GM12878 (cell line): Measurements from ENCODE around the gene RSPRY1. TPM values are rescaled to one million over a fixed set of nuclear protein-coding genes. Genes with fewer than 3 reads are reported as not detected.

Experiments
- CHD1 ChIP-seq: IDR thresholded peaks from 2 replicates; pipeline ENCODE4 v1.6.1; 2012; ENCODE audit warnings: low read depth, low read length, improper control_type of control experiment
- ESRRA ChIP-seq: IDR thresholded peaks from 2 replicates; pipeline ENCODE4 v1.6.1; 2012; ENCODE audit warnings: mild to moderate bottlenecking, low read length, improper control_type of control experiment
- EZH2 ChIP-seq: IDR thresholded peaks from 2 replicates; pipeline ENCODE4 v1.6.1; 2012; ENCODE audit warnings: low read depth, mild to moderate bottlenecking, control low read depth, inconsistent platforms, low read length, borderline replicate concordance; ENCODE audit not compliant: control insufficient read depth
- FOXK2 ChIP-seq: fragments of 450-650 bp; IDR thresholded peaks from 2 replicates; pipeline ENCODE4 v1.6.1; 2017; ENCODE audit warnings: mild to moderate bottlenecking, moderate library complexity
- GABPA ChIP-seq: IDR thresholded peaks from 2 replicates; pipeline ENCODE4 v1.6.1; 2014; ENCODE audit warnings: antibody characterized with exemption, low read depth, mild to moderate bottlenecking, inconsistent platforms
- HCFC1 ChIP-seq: fragments of 150-350 bp; IDR thresholded peaks from 2 replicates; pipeline ENCODE4 v1.6.1; 2014; ENCODE audit warnings: low read length
- HDAC2 ChIP-seq: fragments of 200-600 bp; sonication (generic); IDR thresholded peaks from 2 replicates; pipeline ENCODE4 v1.6.1; 2017
- JUNB ChIP-seq: IDR thresholded peaks from 2 replicates; pipeline ENCODE4 v1.6.1; 2016; ENCODE audit warnings: antibody characterized with exemption, mild to moderate bottlenecking
- MEF2A ChIP-seq: IDR thresholded peaks from 2 replicates; pipeline ENCODE4 v1.6.1; 2011; ENCODE audit warnings: low read depth, mild to moderate bottlenecking, low read length, moderate library complexity; ENCODE audit not compliant: insufficient read depth
- MEF2B ChIP-seq: fragments of 450-650 bp; IDR thresholded peaks from 2 replicates; pipeline ENCODE4 v1.6.1; 2018; ENCODE audit warnings: mild to moderate bottlenecking, moderate library complexity; ENCODE audit not compliant: partially characterized antibody, poor library complexity, severe bottlenecking
- MTA2 ChIP-seq: fragments of 450-650 bp; IDR thresholded peaks from 2 replicates; pipeline ENCODE4 v1.6.1; 2016; ENCODE audit warnings: low read depth, mild to moderate bottlenecking, moderate library complexity
- NFYB ChIP-seq: IDR thresholded peaks from 2 replicates; pipeline ENCODE4 v1.6.1; 2011; ENCODE audit warnings: low read depth, mild to moderate bottlenecking, low read length, improper control_type of control experiment, moderate library complexity; ENCODE audit not compliant: insufficient read depth
- ZNF207 ChIP-seq: fragments of 450-650 bp; IDR thresholded peaks from 2 replicates; pipeline ENCODE4 v1.6.1; 2014; ENCODE audit warnings: antibody characterized with exemption, mild to moderate bottlenecking, borderline replicate concordance
- polyA plus RNA-seq, 11 experiments: library from polyadenylated mRNA; depleted of rRNA in 4 of 11; unstranded in 6 of 11; stranded (reverse) in 5 of 11; fragments of >200 nt; fragmentation: Nextera tagmentation in 4 of 11; fragmentation: Illumina TruSeq in 1 of 11; extraction: Ambion mirVana in 4 of 11; extraction: Trizol in 1 of 11; gene quantifications; 1 replicate in 1 of 11; 2 replicates in 10 of 11; pipeline versions ENCODE4 v1.2.1 to v1.2.3, GENCODE V29; 2011 to 2016; ENCODE audit warnings: inconsistent platforms in 2 of 11, missing spikeins in 2 of 11, low read depth in 1 of 11
- total RNA-seq, 4 experiments: library from RNA; depleted of rRNA in 3 of 4; stranded (reverse); fragments of >200 nt in 3 of 4; fragmentation: Illumina TruSeq in 1 of 4; extraction: Trizol in 1 of 4; gene quantifications; 2 replicates each; pipeline versions ENCODE4 v1.2.1 to v1.2.3, GENCODE V29; 2013 to 2021
- TF ChIP-seq, protein P1 (sequence below): fragments of 450-650 bp; IDR thresholded peaks from 2 replicates; pipeline ENCODE4 v1.6.1; 2018; ENCODE audit warnings: borderline replicate concordance, mild to moderate bottlenecking; ENCODE audit not compliant: partially characterized antibody
- TF ChIP-seq, protein P2 (sequence below): fragments of 450-650 bp; IDR thresholded peaks from 2 replicates; pipeline ENCODE4 v1.6.1; 2014; ENCODE audit warnings: mild to moderate bottlenecking
- TF ChIP-seq, protein P3 (sequence below): IDR thresholded peaks from 2 replicates; pipeline ENCODE4 v1.6.1; 2011; ENCODE audit warnings: low read depth, mild to moderate bottlenecking, low read length, moderate library complexity, borderline replicate concordance; ENCODE audit errors: extremely low read depth
- TF ChIP-seq, protein P4 (sequence below): fragments of 450-650 bp; IDR thresholded peaks from 2 replicates; pipeline ENCODE4 v1.6.1; 2017; ENCODE audit warnings: mild to moderate bottlenecking, moderate library complexity

Gene RSPRY1
- total and polyA plus RNA-seq, 10 of the 15 experiments (the other 5 are each of a cell fraction or from before 2014, with no cell fraction given), result 18.5 to 57.0 (median 41.2) TPM

DNA sequence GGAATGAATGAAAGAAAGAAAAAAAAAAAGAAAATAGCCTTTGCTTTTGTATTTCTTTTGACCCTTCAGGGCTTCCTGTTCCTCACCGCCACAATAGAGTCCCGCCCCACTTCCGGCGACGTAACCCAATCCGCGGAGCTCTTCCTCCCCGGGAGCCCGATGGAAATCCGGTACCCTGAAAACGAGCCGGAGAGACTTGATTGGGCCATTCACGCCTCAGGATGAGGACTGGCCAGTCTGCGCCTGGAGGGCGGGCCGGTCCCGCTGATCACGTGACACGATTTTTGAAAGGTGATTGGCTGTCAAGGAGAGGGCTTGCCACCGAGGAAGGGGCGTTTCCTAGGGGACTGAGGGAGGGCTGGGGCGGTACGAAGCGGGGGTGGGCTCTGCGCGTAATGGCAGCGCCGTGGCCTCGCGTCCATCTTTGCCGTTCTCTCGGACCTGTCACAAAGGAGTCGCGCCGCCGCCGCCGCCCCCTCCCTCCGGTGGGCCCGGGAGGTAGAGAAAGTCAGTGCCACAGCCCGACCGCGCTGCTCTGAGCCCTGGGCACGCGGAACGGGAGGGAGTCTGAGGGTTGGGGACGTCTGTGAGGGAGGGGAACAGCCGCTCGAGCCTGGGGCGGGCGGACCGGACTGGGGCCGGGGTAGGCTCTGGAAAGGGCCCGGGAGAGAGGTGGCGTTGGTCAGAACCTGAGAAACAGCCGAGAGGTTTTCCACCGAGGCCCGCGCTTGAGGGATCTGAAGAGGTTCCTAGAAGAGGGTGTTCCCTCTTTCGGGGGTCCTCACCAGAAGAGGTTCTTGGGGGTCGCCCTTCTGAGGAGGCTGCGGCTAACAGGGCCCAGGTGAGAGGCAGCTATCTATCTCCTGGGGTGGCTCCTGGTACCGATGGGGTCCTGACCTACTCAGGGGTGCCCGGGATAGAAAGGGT lies at the start of gene RSPRY1, which contains the start of gene PSME3IP1 (continued):
- TF ChIP-seq ZNF207 (no peak), MEF2A (no peak), MTA2 (no peak), GABPA (peak; percentile 96), HDAC2 (no peak), CHD1 (0 out of 2 replicates have a peak, but pooled peaks have one; percentile 40), FOXK2 (peak; percentile 38), HCFC1 (peak; percentile 55), EZH2 (no peak), MEF2B (peak; percentile 59), NFYB (peak; percentile 96), ESRRA (no peak), JUNB (no peak)
- TF ChIP-seq, protein P1, sequence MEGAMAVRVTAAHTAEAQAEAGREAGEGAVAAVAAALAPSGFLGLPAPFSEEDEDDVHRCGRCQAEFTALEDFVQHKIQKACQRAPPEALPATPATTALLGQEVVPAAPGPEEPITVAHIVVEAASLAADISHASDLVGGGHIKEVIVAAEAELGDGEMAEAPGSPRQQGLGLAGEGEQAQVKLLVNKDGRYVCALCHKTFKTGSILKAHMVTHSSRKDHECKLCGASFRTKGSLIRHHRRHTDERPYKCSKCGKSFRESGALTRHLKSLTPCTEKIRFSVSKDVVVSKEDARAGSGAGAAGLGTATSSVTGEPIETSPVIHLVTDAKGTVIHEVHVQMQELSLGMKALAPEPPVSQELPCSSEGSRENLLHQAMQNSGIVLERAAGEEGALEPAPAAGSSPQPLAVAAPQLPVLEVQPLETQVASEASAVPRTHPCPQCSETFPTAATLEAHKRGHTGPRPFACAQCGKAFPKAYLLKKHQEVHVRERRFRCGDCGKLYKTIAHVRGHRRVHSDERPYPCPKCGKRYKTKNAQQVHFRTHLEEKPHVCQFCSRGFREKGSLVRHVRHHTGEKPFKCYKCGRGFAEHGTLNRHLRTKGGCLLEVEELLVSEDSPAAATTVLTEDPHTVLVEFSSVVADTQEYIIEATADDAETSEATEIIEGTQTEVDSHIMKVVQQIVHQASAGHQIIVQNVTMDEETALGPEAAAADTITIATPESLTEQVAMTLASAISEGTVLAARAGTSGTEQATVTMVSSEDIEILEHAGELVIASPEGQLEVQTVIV, result peak; percentile 49
- TF ChIP-seq, protein P2, sequence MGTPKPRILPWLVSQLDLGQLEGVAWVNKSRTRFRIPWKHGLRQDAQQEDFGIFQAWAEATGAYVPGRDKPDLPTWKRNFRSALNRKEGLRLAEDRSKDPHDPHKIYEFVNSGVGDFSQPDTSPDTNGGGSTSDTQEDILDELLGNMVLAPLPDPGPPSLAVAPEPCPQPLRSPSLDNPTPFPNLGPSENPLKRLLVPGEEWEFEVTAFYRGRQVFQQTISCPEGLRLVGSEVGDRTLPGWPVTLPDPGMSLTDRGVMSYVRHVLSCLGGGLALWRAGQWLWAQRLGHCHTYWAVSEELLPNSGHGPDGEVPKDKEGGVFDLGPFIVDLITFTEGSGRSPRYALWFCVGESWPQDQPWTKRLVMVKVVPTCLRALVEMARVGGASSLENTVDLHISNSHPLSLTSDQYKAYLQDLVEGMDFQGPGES, result peak; percentile 85
- TF ChIP-seq, protein P3, sequence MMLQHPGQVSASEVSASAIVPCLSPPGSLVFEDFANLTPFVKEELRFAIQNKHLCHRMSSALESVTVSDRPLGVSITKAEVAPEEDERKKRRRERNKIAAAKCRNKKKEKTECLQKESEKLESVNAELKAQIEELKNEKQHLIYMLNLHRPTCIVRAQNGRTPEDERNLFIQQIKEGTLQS, result peak; percentile 48; the same call in 1 of the 2 replicates
- TF ChIP-seq, protein P4, sequence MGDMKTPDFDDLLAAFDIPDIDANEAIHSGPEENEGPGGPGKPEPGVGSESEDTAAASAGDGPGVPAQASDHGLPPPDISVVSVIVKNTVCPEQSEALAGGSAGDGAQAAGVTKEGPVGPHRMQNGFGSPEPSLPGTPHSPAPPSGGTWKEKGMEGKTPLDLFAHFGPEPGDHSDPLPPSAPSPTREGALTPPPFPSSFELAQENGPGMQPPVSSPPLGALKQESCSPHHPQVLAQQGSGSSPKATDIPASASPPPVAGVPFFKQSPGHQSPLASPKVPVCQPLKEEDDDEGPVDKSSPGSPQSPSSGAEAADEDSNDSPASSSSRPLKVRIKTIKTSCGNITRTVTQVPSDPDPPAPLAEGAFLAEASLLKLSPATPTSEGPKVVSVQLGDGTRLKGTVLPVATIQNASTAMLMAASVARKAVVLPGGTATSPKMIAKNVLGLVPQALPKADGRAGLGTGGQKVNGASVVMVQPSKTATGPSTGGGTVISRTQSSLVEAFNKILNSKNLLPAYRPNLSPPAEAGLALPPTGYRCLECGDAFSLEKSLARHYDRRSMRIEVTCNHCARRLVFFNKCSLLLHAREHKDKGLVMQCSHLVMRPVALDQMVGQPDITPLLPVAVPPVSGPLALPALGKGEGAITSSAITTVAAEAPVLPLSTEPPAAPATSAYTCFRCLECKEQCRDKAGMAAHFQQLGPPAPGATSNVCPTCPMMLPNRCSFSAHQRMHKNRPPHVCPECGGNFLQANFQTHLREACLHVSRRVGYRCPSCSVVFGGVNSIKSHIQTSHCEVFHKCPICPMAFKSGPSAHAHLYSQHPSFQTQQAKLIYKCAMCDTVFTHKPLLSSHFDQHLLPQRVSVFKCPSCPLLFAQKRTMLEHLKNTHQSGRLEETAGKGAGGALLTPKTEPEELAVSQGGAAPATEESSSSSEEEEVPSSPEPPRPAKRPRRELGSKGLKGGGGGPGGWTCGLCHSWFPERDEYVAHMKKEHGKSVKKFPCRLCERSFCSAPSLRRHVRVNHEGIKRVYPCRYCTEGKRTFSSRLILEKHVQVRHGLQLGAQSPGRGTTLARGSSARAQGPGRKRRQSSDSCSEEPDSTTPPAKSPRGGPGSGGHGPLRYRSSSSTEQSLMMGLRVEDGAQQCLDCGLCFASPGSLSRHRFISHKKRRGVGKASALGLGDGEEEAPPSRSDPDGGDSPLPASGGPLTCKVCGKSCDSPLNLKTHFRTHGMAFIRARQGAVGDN, result no peak
